HL-60 (cell line): Measurements from ENCODE around the gene HIGD2A.
"Not testable (repeated sequence)": the region's sequence is repeated elsewhere in the genome, so short reads cannot be mapped to it uniquely, and the experiment has no call there.

Experiments used
- DNase-seq, 2 experiments: peaks; one replicate each; pipeline ENCODE4 v3.0.0-alpha.2; 2010 to 2020; ENCODE audit warnings: low read depth in 1 of 2, low spot score in 1 of 2
- H3K27ac ChIP-seq: fragments of 250-450 bp; sonication (Bioruptor Pico); replicated peaks from 2 replicates; pipeline ENCODE4 v1.5.1; 2020; ENCODE audit warnings: mild to moderate bottlenecking, moderate library complexity
- H3K27me3 ChIP-seq: fragments of 250-450 bp; sonication (Bioruptor Pico); 2 replicates; pipeline ENCODE4 v1.5.1; 2021; ENCODE audit warnings: mild to moderate bottlenecking, moderate library complexity; ENCODE audit not compliant: insufficient read depth, poor library complexity, severe bottlenecking
- H3K4me3 ChIP-seq: replicated peaks from 2 replicates; pipeline ENCODE4 v1.5.1; 2011; ENCODE audit warnings: mild to moderate bottlenecking, control low read depth, low read length; ENCODE audit not compliant: insufficient read depth
- CTCF ChIP-seq: IDR thresholded peaks from one replicate; pipeline ENCODE4 v1.5.1; 2011; ENCODE audit warnings: low read length, control low read depth, inconsistent platforms; ENCODE audit not compliant: insufficient read depth
- GABPA ChIP-seq: IDR thresholded peaks from 2 replicates; pipeline ENCODE4 v1.6.1; 2012; ENCODE audit warnings: low read depth
- POLR2AphosphoS5 ChIP-seq: IDR thresholded peaks from 2 replicates; pipeline ENCODE4 v1.6.1; 2012; ENCODE audit warnings: low read depth
- REST ChIP-seq: IDR thresholded peaks from 2 replicates; pipeline ENCODE4 v1.6.1; 2012; ENCODE audit warnings: low read depth; ENCODE audit not compliant: insufficient replicate concordance
- SPI1 ChIP-seq: IDR thresholded peaks from 2 replicates; pipeline ENCODE4 v1.6.1; 2012; ENCODE audit warnings: low read depth, mild to moderate bottlenecking, borderline replicate concordance

The HIGD2A gene

GRCh38 chr5:176407456-176408251 is 19.1 kb downstream of the HIGD2A start:
- no peak for DNase-seq
- no peak overlapping the region for H3K27ac ChIP-seq

GRCh38 chr5:176408252-176408573 is 19.7 kb downstream of the HIGD2A start:
- not testable (repeated sequence) for H3K27me3 ChIP-seq, DNase-seq, H3K4me3 ChIP-seq, H3K27ac ChIP-seq

More at GRCh38 chr5:176407456-176408251, 19.1 kb downstream of the HIGD2A start:
- Histone ChIP-seq H3K4me3 (no peak overlapping the region), H3K27me3 (no peaks in the 10 kb centered on the region)
- TF ChIP-seq POLR2AphosphoS5 (no peak), CTCF (no peak), GABPA (no peak), SPI1 (no peak), REST (no peak)

- H3K27me3 ChIP-seq: no peaks in the 10 kb centered on the region
- no peak overlapping the region for H3K4me3 ChIP-seq
- DNase-seq: no peak
- TF ChIP-seq POLR2AphosphoS5: no peak
- TF ChIP-seq REST: no peak
- no peak overlapping the region for H3K27ac ChIP-seq
Observed at GRCh38 chr5:176408590-176408989, 20.0 kb downstream of the HIGD2A start.

GRCh38 chr5:176409765-176410164 is 21.2 kb downstream of the HIGD2A start:
- no peak for DNase-seq
- Histone ChIP-seq H3K4me3 (no peak overlapping the region), H3K27me3 (no peaks in the 10 kb centered on the region), H3K27ac (no peak overlapping the region)
- TF ChIP-seq SPI1: no peak
- TF ChIP-seq CTCF: no peak
- no peak for TF ChIP-seq GABPA
- no peak for TF ChIP-seq POLR2AphosphoS5
- no peak for TF ChIP-seq REST
